ENCODE data around the gene CRADD.
A peak's percentile ranks its signal among the peaks of the same experiment; 100 is the strongest.

The CRADD gene

DNA sequence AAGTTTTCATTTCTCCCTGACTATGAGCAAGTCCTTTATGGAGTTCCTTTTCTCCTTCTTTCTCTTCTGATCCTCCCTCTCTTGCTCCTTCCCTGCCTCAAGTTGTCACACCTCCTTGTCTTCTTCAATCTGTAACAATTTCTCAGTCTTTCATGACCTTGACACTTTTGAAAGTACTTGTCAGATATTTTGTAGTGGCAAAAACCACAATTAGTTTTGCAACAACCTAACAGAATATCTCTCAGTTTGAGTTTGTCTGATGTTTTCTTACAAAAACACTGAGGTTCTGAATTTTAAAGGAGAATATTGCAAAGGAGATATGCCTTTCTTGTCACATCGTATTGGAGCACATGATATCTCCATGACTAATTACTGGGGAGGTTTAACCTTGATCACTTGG, 4.1 kb upstream of the CRADD start:
- peak in 1 of 5 donors; percentile 10 for DNase-seq

DNA sequence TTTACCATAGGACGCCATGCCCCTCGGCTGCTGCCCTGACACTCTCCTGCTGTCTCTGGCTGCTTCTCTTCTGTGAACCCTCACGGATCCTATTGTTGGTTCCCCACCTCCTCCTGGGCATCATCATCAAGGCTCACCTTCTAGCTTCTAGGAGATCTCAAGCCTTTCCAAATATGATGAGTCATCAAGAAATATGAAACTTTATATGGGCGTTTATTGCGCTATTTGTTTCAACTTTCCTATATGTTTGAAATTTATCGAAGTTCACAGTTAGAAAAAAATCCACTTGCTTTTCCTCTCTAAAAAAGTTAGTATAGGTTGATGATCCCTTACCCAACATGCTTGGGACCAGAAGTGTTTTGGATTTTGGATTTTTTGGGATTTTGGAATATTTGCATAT, 2.8 kb upstream of the CRADD start:
- no peak for DNase-seq

DNA sequence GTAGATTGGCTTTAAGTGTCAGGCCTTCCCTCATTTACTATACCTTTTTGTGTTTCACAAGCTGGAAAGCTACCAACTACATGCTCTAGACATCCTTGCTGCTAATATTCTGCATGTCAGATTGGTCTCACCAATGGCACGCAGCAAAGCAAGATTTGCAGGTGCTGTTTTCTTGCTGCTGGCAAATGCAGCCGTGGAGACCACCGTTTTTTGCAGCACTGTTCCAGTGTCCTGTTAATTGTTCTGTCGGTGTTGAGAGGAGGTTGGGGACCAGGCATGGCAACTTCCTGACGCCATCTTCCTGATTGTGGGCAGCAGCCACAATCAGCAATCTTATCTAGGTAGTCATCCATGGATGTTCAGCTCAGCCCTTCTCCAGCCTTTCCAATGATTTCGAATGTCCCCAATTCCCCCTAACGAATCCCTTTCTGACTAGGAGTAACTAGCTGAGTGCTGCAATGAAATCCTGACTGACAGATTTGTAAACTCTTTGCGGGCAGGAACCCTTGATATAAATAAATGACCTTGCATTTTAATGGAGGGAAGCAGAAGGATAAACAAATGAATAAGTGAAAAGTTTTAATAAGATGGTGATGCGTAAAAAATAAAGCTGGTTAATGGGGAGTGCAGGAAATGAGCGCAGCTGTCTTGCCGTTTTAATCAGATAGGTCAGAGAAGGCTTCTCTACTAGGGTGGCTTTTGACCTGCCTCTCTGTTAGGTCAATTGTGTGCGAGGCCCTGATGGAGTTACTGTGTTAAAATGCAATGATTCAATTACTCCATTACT, 574 bp upstream of the CRADD start:
- DNase-seq: peak in 1 of 5 donors; percentile 8

DNA sequence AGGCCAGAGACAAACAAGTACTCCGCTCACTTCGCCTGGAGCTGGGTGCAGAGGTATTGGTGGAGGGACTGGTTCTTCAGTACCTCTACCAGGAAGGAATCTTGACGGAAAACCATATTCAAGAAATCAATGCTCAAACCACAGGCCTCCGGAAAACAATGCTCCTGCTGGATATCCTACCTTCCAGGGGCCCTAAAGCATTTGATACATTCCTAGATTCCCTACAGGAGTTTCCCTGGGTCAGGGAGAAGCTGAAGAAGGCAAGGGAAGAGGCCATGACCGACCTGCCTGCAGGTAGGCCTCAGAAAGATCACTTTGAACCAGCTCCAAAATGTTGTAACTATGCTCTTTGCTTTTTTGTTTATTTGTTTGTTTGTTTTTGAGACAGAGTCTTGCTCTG, 1.6 kb downstream of the CRADD start:
- no peak for DNase-seq

DNA sequence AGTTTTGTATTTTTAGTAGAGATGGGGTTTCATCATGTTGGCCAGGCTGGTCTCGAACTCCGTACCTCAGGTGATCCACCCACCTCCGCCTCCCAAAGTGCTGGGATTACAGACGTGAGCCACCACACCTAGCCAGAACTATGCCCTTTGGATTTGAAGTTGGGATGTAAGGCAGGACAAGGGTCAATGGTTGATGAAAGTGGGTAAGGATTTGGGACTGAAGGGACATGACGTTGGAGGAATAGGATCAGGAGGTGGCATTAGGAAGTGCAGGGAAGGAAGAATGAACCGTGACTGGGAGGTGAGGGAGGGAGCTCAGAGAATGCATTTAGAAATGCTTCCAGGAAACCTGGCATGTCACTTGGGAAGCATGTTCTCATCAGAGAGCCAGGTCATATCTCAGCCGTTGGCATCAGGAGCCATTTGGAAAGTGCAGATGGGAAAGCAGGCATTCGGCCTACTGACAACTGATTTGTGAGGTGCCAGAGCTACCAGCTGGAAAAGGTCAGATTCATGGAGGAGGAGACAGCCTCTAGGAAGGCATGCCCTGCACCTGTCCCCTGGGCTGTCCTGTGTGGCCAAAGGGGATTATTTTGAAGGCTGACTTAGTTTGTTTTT, 2.2 kb downstream of the CRADD start:
- no peak for DNase-seq

DNA sequence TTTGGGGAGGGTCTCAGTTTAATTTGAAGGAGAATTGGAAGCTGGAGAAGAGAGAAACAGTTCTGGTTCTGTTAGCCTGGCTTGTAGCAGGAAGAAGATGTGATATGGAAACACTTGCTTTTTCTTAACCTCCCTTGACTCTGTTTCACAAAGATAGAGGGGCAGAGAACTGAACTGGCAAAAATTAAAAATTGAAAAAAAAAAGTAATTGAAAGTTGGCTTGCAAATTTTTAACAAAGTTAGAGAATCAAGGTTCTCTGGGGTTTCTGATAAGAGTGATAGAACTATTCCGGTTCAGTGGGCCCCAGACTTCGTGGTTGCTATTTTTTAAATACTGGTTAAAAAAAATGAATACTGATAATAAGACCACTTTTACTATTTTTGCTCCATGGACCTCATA, 2.8 kb downstream of the CRADD start:
- DNase-seq: no peak

DNA sequence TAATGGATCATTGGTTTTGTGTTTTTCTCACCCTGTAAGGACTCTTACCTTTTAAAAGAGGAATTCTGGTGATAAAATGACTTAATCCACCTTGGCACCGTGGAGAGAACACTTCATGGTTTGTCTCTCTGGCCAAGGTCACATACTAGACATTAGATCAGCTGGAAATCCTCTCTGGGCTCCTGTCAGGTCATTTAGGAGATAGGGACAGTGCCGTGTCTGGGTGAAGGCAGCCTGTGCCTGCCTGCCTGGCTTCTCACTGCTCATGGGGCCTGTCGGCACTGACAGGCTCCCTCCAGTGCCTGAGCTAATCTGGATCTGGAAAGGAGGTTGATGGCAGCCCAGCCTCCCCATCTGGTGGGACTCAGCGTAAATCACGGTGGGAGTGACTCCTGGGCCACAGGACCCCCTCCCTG, 5.7 kb downstream of the CRADD start:
- no peak for DNase-seq

DNA sequence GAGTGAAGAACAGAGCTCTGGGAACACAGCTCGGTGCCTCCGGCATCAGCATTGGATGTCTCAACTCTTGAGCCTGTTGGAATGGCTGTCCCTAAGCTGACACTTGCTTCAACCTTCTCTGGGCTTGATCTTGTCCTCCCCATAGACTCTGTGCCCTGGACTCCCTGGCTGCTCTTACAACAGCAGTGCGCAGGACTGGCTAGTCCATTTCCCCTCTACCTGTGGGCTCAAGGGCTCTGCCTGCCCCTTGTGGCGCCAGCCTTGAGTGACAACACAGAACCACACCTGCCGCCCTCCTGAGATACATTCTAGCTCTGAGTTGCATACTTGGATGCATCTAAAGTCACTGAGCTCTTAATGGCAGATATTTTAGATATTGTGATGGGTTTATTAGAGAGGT, 6.2 kb downstream of the CRADD start:
- no peak for DNase-seq

DNA sequence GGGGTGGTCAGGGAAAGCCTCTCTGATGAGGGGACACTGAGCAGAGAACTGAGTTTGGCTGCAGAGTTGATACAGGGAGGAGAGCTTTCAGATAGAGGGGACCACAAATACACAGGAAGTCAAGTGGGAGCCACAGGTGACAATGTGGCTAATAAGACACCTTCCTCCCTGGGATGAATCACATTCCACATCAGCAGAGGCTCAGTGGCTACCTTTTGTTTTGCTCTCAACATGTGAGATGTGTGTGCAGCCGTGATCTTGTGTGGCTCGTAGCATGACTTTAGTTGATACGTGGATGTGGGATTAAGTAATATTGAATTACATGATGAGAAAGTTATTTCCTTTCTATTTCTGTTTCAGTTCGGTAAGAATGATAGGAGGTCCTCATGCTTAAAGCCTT, 7.5 kb downstream of the CRADD start:
- no peak for DNase-seq

DNA sequence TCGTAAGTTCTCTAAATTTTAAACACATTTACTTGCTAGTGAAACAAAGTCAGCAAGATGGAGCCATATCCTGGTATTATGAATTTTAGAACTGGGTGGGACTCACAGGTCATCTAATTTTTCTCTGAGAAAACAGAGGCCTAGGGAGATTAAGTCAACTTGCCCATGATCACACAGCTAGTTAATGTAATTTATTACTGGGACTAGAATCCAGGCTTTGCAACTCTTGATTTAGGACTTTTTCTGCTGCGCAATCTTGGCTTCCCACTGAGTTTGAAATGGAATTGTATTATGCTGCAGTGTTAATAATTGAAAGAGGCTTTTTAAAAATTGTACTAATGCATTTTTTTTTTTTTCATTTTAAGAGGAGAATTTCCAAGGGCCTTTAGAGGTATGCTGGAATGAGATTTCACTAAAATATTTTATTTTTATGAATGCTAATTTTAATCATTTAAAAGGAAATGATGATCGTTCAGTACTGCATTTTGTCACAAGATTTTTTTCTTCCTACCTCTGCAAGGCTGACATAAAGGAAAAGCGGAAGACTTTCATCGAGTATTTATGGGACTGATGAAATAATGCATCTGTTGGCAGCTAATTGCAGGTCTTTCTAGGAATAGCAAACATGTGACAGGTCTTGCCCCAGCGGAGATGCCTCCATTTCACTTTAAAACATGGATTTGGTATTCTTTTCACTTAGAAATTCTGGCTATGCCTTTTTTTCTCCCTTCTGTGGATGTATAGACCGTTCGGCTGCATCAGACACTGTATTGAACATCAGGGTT, 9.6 kb downstream of the CRADD start:
- DNase-seq: no peak

DNA sequence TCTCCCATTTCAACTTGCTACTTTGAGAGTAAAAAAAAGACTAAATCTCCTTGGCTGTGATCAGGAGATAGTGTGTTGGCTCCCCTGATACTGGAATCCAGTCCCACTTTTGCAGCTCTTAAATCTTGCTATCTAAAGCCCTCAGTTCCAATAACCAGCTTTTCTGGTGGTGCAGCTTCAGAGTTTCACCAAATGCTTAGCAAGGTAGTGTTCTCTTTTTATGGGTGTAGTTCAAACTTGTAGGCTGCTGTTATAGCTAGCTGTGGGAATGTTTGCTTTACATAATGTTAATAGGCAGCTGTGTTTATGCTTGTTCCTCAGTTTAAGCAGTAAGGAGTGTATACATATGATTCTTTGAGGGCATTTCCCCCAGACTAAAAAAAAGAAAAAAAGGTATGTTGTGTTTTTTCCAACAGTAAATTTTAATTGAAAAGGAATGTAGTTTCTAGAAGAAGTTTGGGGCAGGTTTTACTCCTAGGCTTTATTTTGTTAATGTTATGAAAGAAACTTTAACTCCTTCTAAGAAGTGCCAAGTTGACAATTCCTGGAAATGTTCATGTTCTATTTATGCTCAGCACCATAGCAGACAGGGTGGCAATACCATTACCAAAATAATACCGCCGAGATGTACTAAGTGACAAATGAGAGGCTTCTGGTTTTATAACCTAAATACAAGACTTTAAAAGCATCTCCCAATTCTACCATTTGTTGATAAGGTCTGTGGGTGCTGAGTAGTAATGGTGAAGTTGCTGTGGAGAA, 12.1 kb downstream of the CRADD start:
- no peak for DNase-seq

DNA sequence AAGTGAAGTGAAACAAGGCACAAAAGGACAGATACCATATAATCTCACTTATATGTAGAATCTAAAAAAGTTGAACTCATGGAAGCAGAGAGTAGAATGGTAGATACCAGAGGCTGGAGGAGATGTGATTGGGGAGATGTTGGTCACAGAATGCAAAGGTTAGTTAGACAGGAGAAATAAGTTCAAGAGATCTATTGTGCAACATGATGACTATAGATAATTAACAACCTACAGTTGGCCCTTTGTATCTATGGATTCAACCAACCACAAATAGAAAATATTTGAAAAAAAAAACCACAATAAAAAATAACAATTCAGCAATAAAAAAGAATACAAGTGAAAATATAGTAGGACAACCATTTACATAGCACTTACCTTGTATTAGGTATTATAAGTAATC, 19.3 kb downstream of the CRADD start:
- DNase-seq: no peak

DNA sequence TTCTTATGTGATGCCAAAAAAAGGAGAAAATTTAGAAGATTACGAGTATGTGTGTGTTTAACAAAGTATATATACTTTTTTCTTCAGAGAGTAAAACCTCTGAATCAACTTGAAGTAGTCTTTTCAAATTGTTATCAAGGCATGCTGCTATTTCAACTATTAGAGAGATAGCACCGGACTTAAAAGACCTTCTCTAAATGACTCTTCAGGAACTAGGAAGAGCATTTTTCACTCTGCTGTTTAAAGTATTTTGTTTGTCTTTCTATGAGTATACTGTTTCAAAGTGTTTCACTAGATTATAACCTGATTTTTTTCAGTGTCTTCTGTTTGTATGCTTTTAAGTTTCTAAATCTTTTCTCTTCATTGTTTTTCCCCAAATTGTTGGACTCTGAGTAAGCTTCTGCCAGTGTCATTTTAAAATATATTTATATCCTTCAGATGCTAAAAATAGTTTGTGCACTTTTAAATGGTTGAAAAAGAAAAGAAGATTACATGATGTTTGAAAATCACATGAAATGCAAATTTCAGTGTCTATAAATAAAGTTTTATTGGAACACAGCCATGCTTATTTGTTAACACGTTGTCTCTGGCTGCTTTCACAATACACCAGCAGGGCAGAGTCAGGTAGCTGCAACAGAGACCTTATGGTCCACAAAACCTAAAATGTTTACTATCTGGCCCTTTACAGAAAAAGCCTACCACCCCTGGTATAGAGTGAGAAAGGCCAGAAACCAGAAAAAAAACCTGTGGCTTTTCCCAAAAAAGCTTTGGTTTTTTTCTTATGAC, 21.3 kb downstream of the CRADD start:
- DNase-seq: no peak

DNA sequence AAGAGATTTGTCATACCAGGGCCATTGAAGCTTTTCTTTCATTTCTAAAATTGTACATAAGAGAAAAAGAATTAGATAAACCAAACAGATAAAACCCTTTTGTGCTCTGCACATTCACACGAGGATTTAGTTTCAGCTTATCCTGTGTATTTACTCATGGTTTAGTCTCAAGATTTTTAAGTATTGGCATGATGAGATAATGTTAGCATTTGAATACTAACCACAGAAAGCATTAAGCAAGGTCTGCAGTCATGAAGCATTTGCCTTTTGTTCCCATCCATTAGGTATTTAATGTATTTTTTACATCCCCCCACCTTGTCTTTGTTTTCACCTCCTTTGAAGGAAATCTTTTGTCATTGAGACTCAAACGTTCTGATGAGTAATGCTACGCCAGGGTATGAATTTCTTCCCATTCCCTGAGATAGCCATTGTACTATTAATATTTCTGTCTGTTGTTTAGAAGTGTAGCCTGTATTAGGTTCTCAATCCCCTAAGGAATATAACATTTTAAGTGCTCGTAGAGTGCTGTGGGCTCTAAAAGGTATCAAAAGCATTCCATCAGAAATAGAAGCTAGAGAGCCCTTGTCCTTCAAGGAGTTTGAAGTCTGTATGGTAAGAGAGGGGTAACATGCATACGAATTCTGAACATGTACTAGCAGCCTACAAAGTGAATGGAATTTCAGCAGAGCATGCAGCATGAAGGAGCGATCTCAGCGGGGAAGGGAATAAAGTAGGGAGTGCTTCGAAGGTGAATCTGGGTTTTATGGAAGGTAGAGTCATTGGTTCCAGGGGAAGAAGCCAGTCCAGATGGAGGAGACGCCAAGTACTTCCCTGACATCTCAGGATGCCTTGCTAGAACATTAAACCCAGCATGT, 22.3 kb downstream of the CRADD start:
- no peak for DNase-seq

DNA sequence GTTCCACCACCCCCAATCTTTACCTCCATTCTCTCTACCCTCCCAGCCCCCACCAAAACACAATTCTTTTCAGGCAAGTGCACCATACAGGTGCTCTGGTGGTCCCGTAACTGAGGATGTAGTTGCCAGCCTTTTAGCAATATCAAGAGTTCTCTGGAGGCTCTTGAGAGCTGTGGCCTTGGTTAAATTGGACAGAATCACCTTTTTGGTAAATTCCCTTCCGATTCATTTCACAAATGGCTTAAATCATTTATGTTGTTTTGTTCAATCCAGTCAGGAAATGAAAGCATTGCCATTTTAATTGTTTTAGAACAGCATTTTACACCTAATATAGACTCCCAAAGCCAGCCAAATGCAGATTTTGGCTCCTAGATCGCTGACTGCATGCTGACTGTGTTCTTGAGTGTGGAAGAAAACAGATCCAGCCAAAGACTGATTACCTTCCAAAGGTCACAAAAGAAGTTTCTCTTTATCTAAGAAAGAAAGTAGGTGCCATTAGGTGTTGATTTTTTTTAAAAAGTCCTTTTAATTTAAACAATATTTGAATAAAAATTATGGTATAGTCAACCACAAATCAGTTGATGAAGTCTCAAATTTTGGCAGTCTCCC, 25.6 kb downstream of the CRADD start:
- DNase-seq: no peak

DNA sequence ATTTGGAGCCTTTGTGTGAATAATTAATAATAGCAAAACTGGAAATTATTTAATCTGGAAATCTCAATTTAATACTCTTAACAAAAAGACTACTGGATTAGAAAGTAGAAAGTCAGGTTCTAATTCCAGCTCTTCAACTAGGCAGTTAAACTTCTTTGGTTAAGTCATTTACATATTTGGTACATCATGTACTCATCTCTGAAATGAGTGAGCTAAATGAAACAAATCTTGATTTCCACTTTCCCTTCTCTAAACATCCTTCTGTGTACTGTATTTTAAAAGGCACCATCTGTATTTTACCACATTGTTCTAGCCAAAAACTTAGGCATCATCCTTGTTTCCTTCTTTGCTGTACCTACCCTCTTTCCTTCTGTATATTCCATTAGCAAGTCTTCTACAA, 26.9 kb downstream of the CRADD start:
- peak in 1 of 5 donors; percentile 8 for DNase-seq

DNA sequence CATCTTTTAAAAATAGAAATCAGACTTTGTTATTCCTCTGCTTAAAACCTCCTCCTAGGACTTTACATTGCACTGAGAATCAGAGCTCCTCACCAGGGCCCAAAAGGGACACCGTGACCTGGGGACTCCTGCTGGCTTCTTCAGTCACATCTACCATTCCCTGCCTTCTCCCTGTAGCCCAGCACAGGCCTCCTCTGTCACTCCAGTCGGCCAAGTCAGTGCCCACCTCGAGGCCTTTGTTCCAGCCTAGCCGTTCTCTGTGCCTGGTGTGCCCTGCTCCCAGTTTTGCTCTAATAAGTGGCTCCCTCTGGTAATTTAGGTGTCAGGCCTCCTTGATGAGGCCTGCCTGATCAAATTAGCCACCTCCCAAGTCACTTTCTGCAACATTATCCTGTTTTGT, 27.4 kb downstream of the CRADD start:
- DNase-seq: no peak

DNA sequence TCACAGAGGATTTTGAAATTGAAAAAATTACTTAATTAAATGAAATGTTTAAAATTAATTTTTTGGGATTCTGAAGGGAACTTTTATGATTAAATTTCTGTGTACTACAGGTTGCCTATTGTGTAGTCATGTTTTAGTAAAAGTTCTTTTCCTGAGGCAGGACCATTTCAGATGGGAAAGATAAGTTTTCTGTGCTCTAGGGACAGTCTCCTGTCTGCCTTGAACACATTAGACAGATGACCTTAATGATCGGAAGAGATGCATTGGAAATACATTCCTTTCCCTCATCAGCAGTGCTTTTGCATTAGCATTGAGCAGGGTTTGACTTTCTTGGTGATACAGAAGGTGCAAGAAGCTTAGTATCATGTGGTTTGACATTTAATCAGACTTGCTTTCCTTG, 28.1 kb downstream of the CRADD start:
- no peak for DNase-seq

DNA sequence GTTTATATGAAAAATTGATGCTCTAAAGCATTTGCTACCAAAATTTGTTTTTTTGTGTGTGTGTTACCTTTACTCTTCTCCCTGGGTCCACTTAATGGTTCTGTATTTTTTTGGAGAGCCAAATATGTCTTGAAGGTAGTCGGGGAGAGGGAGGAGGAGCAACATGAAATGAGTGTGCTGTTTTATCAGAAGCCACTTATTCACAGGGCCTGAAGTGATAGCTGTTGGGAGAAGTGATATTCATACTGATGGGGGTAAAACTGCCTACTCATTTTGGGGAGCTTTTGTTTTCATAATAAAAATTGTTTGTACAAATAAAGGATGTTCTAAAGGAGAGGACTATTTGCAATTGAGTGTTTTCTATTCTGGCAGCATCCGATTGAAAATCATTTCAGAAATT, 29.2 kb downstream of the CRADD start:
- DNase-seq: no peak

DNA sequence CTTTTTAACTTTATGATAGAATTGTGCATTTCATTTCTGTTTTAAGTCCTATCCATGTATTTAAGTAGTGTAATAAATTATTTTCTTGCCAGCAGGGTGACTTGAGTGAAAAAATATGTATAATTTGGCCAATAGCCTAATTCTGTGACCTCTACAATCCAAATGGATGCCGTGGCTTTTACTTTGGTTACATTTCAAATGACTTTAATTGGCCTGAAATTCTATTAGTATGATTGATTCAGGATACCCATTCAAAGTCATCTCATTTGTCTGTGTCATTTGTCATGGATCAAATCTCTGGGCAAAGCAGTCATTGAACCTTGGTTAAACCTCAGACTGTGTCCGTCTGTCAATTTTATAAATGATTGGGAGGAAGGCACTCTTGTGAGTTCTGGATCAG, 29.6 kb downstream of the CRADD start:
- no peak for DNase-seq

DNA sequence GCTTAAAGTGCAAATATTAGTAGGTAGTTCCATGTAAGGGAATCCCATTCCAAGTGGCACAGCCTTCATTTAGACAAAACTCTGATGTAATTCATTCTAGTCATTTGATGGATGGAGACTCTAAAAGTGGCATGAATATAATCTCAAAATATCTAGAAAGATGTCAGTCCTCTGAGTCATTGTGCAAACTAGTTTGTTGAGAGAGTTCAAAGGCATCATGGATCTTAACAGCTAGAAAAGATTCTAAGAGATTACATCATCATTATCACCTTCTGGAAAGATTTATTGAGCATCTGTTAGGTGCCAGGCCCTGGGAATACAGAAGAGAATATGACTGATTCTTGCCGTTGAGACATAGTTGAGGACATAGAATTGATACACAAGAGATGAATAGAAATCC, 30.7 kb downstream of the CRADD start:
- DNase-seq: no peak
